Chondrocyte (in vitro differentiated cells): Measurements from ENCODE around the gene PRPF6. TPM values are rescaled to one million over a fixed set of nuclear protein-coding genes. Genes with fewer than 3 reads are reported as not detected.

Experiments
- DNase-seq: peaks from one replicate; pipeline ENCODE4 v3.0.0; 2021; ENCODE audit warnings: mixed read lengths, low spot score
- H3K27ac Mint-ChIP-seq: one replicate; pipeline ENCODE4 v1.8.0; 2021; ENCODE audit warnings: mild to moderate bottlenecking, moderate library complexity, mixed read lengths; ENCODE audit not compliant: unreplicated experiment
- H3K27me3 Mint-ChIP-seq: 2 replicates; pipeline ENCODE4 v1.8.0; 2021; ENCODE audit warnings: low read depth, mixed read lengths
- H3K36me3 Mint-ChIP-seq: 2 replicates; pipeline ENCODE4 v1.8.0; 2021; ENCODE audit warnings: low read depth, mixed read lengths
- H3K4me1 Mint-ChIP-seq: 2 replicates; pipeline ENCODE4 v1.8.0; 2021; ENCODE audit warnings: low read depth, mild to moderate bottlenecking, mixed read lengths
- H3K4me3 Mint-ChIP-seq: one replicate; pipeline ENCODE4 v1.8.0; 2021; ENCODE audit warnings: mild to moderate bottlenecking, moderate library complexity, mixed read lengths; ENCODE audit not compliant: unreplicated experiment
- H3K9me3 Mint-ChIP-seq: 2 replicates; pipeline ENCODE4 v1.8.0; 2021; ENCODE audit warnings: low read depth, mixed read lengths
- CTCF ChIP-seq: fragments of 200-600 bp; sonication (generic); IDR thresholded peaks from 2 replicates; pipeline ENCODE4 v1.5.0; 2021; ENCODE audit warnings: antibody characterized with exemption, mild to moderate bottlenecking, moderate library complexity
- total RNA-seq: library from RNA; stranded (reverse); gene quantifications from 3 replicates; pipeline ENCODE4 v1.2.1, GENCODE V29; 2021

Gene PRPF6
- total RNA-seq, 1 donor from 2014 or later, result 49.0 TPM

- DNase-seq, result no peak
- no peak overlapping the region for H3K27ac Mint-ChIP-seq
- H3K9me3 Mint-ChIP-seq, result no peaks in the 10 kb centered on the region
- peaks cover 28% of the 10 kb centered on the region for H3K4me1 Mint-ChIP-seq
- H3K27me3 Mint-ChIP-seq, result peaks cover 1% of the 10 kb centered on the region
- H3K4me3 Mint-ChIP-seq, result no peak overlapping the region
- no peak for TF ChIP-seq CTCF
- H3K36me3 Mint-ChIP-seq, result no peaks in the 10 kb centered on the region
Observed at GRCh38 chr20:64052326-64052722, 71.4 kb downstream of the PRPF6 start.

GRCh38 chr20:64052987-64053840 lies 72.3 kb downstream of the PRPF6 start:
- Mint-ChIP-seq H3K36me3 (no peaks in the 10 kb centered on the region), H3K4me3 (peak overlapping the region; percentile 22), H3K27ac (no peak overlapping the region), H3K27me3 (peaks cover 1% of the 10 kb centered on the region), H3K4me1 (peaks cover 37% of the 10 kb centered on the region), H3K9me3 (no peaks in the 10 kb centered on the region)
- DNase-seq, result no peak
- no peak for TF ChIP-seq CTCF

- Mint-ChIP-seq H3K9me3 (no peaks in the 10 kb centered on the region), H3K4me1 (peaks cover 43% of the 10 kb centered on the region), H3K36me3 (no peaks in the 10 kb centered on the region), H3K27me3 (peaks cover under 1% of the 10 kb centered on the region), H3K27ac (peak overlapping the region; percentile 83), H3K4me3 (peak overlapping the region; percentile 22)
- DNase-seq, result no peak
- peak; percentile 73 for TF ChIP-seq CTCF
Observed at GRCh38 chr20:64053841-64054661, 73.1 kb downstream of the PRPF6 start.

- H3K4me3 Mint-ChIP-seq, result no peak overlapping the region
Observed at GRCh38 chr20:64055396-64055892, 74.5 kb downstream of the PRPF6 start.

More at GRCh38 chr20:64055396-64055892, 74.5 kb downstream of the PRPF6 start:
- Mint-ChIP-seq H3K27me3 (no peaks in the 10 kb centered on the region), H3K4me1 (peaks cover 48% of the 10 kb centered on the region), H3K36me3 (no peaks in the 10 kb centered on the region), H3K9me3 (no peaks in the 10 kb centered on the region), H3K27ac (peak overlapping the region; percentile 36)
- DNase-seq, result no peak
- no peak for TF ChIP-seq CTCF
